ENCODE results near the gene DOCK3.
"Not testable (repeated sequence)": the region's sequence is repeated elsewhere in the genome, so short reads cannot be mapped to it uniquely, and the experiment has no call there.

The DOCK3 gene

GRCh38 chr3:51379746-51380455, 705.2 kb downstream of the DOCK3 start:
- no peak for DNase-seq

- no peak for DNase-seq
Observed at GRCh38 chr3:51380601-51381332, 706.0 kb downstream of the DOCK3 start.

GRCh38 chr3:51381333-51381705, 706.6 kb downstream of the DOCK3 start:
- no peak for DNase-seq

- no peak for DNase-seq
Observed at GRCh38 chr3:51382076-51382745, 707.5 kb downstream of the DOCK3 start.

GRCh38 chr3:51382947-51383578, 708.3 kb downstream of the DOCK3 start:
- DNase-seq = no peak

GRCh38 chr3:51384055-51384725, 709.5 kb downstream of the DOCK3 start:
- peak in 1 of 2 donors; percentile 27 for DNase-seq

- DNase-seq = peak; percentile 98
Observed at GRCh38 chr3:51384726-51385473, 710.2 kb downstream of the DOCK3 start, which contains the start of gene MANF. TSS of gene MANF (plus strand) at chr3:51385291. CDS start at chr3:51385343, 52 bp downstream.

GRCh38 chr3:51385621-51386091, 710.9 kb downstream of the DOCK3 start:
- DNase-seq = peak in 1 of 2 donors; percentile 18

- DNase-seq = no peak
Observed at GRCh38 chr3:51386159-51386851, 711.6 kb downstream of the DOCK3 start.

GRCh38 chr3:51386852-51387229, 712.1 kb downstream of the DOCK3 start:
- no peak for DNase-seq

GRCh38 chr3:51387281-51387680, 712.6 kb downstream of the DOCK3 start:
- DNase-seq = not testable (repeated sequence)

- DNase-seq = no peak
Observed at GRCh38 chr3:51388286-51389029, 713.7 kb downstream of the DOCK3 start.

GRCh38 chr3:51389423-51390183, 714.9 kb downstream of the DOCK3 start:
- DNase-seq = peak; percentile 57 to 65

- no peak for DNase-seq
Observed at GRCh38 chr3:51390246-51391074, 715.7 kb downstream of the DOCK3 start.

- peak; percentile 97 for DNase-seq
Observed at GRCh38 chr3:51391075-51391565, 716.4 kb downstream of the DOCK3 start, which contains the start of gene RBM15B. TSS of gene RBM15B (plus strand) at chr3:51391285. CDS start at chr3:51391400, 115 bp downstream.

- peak; percentile 49 to 63 for DNase-seq
Observed at GRCh38 chr3:51391566-51392354, 717.0 kb downstream of the DOCK3 start.

- DNase-seq = no peak
Observed at GRCh38 chr3:51392355-51393133, 717.8 kb downstream of the DOCK3 start.
